HG03108 (cell line): ENCODE measurements around the gene HIC1.

Experiments used
- ATAC-seq: cut with Tn5 transposase; IDR thresholded peaks from one replicate; pipeline ENCODE4 v1.9.1; 2021; ENCODE audit warnings: moderate library complexity; ENCODE audit not compliant: unreplicated experiment

The HIC1 gene

DNA sequence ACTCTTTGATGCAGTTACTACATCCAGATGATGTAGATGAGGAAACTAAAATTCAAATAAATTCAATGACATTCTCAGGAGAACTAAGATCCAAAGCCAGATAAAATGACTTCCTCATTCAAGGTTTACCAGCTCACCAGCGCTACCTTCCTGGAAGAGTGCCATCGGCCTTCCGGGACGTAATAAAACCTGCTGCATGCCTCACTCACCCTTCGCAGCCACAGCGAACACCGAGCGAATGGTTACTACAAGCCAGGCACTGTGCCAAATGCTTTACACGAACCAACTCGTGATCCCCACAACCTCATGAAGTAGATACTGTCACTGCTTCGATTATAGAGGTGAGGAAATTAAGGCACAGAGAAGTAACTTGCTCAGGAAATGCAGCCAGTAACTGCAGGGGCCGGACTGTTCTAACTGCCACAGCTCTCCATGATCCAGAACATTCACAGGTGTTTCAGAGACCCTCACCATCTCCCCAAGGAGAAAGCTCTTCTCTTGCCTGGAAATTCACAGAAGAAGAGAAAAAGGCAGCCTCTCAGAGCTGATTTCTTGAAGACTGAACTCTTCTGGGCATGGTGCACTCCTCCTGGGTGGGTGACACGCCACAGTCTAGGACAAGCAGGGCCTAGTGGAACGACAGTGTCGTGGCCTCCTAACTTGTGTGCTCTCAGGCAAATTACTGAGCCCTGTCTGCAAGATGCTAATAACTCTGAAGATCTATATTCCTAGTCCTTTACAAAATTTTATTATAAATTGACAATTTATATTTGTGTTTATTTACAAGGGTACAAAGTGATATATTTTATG, 46.8 kb downstream of the HIC1 start:
- no peak for ATAC-seq

DNA sequence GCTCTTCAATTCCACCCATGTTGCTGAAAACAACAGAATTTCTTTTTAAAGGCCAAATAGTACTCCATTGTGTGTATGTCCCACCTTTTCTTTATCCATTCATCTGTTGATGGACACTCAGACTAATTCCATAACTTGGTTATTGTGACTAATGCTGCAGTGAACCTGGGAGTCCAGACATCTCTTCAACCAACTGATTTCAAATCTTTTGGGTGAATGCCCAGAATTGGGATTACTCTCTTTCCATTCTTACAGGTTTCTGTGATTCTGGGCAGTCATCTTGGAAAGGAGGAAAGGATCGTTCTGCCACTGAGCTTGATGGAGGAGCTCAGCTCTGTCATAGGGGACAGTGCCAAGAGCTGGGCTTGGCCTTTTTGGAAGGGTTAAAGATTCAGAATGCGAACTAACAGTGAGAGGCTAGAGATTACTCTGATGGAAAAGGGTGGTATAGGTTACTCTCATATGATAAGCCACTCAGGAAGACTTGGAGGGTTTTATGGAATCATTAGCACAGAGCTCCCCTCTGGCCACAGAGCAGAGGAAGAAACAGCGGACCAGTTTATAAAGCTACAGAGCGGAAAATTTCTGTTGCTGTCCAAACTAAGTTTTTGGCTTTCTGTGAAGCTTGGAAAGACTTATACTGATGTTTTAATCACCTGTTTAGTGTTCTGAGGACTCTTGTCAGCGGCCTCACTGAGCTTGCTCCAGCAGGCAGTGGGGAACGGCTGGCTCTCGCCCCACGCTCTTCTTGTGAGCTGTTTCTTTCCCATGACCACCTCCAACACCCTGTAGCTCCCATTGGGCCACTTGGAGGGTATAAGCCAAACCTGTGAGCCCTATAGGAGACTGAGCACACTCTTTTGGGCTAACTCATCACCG, 48.3 kb downstream of the HIC1 start:
- no peak for ATAC-seq

- no peak for ATAC-seq
Observed at GRCh38 chr17:2105663-2106062, 50.8 kb downstream of the HIC1 start.

DNA sequence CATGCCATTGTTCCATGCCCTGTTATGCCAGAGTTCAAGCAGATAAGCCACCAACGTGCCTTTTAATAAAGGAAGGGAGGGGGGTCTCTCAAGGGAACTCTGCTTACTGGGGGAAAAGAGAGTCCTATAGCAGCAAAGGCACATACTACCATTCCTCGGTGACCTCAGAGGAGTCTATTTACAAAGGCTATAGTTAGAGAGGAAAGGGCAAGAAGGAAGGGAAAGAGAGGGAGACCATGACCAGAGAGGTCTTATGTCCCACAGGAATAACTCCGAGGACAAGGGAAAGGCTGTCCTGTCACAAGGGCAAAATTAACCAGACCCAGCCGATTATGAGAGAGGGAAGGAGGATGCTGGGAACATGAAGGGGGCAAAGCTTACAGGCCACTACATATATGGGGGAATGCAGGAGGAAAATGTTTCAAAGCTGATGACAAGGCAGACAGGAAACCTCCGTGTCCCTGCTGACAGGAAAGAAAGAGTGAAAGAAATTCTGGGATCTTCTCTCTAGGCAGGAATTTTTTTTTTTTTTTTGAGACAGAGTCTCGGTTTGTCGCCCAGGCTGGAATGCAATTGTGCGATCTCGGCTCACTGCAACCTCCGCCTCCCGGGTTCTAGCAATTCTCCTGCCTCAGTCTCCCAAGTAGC, 51.5 kb downstream of the HIC1 start:
- ATAC-seq: no peak

- ATAC-seq: no peak
Observed at GRCh38 chr17:2107050-2107449, 52.1 kb downstream of the HIC1 start.

GRCh38 chr17:2107506-2107905, 52.6 kb downstream of the HIC1 start:
- no peak for ATAC-seq

- no peak for ATAC-seq
Observed at GRCh38 chr17:2108170-2108569, 53.3 kb downstream of the HIC1 start.

GRCh38 chr17:2110436-2110835, 55.5 kb downstream of the HIC1 start:
- ATAC-seq: no peak

GRCh38 chr17:2111691-2112090, 56.8 kb downstream of the HIC1 start:
- no peak for ATAC-seq
